ENCODE data around the gene ARHGAP1. TPM values are rescaled to one million over a fixed set of nuclear protein-coding genes. Genes with fewer than 3 reads are reported as not detected.

Gene ARHGAP1
- total RNA-seq, 1 donor from 2014 or later, result 31.9 TPM

- H3K9me3 Mint-ChIP-seq, result no peaks in the 10 kb centered on the region
- no peak for TF ChIP-seq CTCF (conservative IDR thresholded peaks at IDR 0.05)
- no peaks in the 10 kb centered on the region for H3K4me1 Mint-ChIP-seq
- peaks cover 3% of the 10 kb centered on the region for H3K36me3 Mint-ChIP-seq (ENCODE audit: low read depth)
- H3K27ac Mint-ChIP-seq (ENCODE audit: unreplicated experiment), result peak overlapping the region; percentile 28
- no peak for DNase-seq (ENCODE audit: low read depth, low spot score)
- no peak overlapping the region for H3K4me3 Mint-ChIP-seq
- no peaks in the 10 kb centered on the region for H3K27me3 Mint-ChIP-seq (ENCODE audit: low read depth)
Observed at GRCh38 chr11:46667043-46667481, 33.4 kb downstream of the ARHGAP1 start.

- H3K4me1 Mint-ChIP-seq, result no peaks in the 10 kb centered on the region
- peaks cover 3% of the 10 kb centered on the region for H3K36me3 Mint-ChIP-seq (ENCODE audit: low read depth)
- TF ChIP-seq CTCF (conservative IDR thresholded peaks at IDR 0.05), result no peak
- no peak for DNase-seq (ENCODE audit: low read depth, low spot score)
- no peaks in the 10 kb centered on the region for H3K9me3 Mint-ChIP-seq
- H3K4me3 Mint-ChIP-seq, result no peak overlapping the region
- H3K27ac Mint-ChIP-seq (ENCODE audit: unreplicated experiment), result no peak overlapping the region
- no peaks in the 10 kb centered on the region for H3K27me3 Mint-ChIP-seq (ENCODE audit: low read depth)
Observed at GRCh38 chr11:46666516-46666915, 33.9 kb downstream of the ARHGAP1 start.

- TF ChIP-seq CTCF (conservative IDR thresholded peaks at IDR 0.05), result no peak
- Mint-ChIP-seq H3K27ac (ENCODE audit: unreplicated experiment) (no peak overlapping the region), H3K4me1 (no peaks in the 10 kb centered on the region), H3K4me3 (no peak overlapping the region), H3K27me3 (ENCODE audit: low read depth) (no peaks in the 10 kb centered on the region), H3K9me3 (no peaks in the 10 kb centered on the region), H3K36me3 (ENCODE audit: low read depth) (peaks cover 3% of the 10 kb centered on the region)
- DNase-seq (ENCODE audit: low read depth, low spot score), result no peak
Observed at GRCh38 chr11:46665356-46665755, 35.1 kb downstream of the ARHGAP1 start.

- Mint-ChIP-seq H3K4me1 (no peaks in the 10 kb centered on the region), H3K27me3 (ENCODE audit: low read depth) (no peaks in the 10 kb centered on the region), H3K4me3 (no peak overlapping the region), H3K27ac (ENCODE audit: unreplicated experiment) (no peak overlapping the region), H3K36me3 (ENCODE audit: low read depth) (peaks cover 3% of the 10 kb centered on the region), H3K9me3 (no peaks in the 10 kb centered on the region)
- no peak for TF ChIP-seq CTCF (conservative IDR thresholded peaks at IDR 0.05)
- no peak for DNase-seq (ENCODE audit: low read depth, low spot score)
Observed at GRCh38 chr11:46664612-46665011, 35.8 kb downstream of the ARHGAP1 start.

- H3K9me3 Mint-ChIP-seq, result no peaks in the 10 kb centered on the region
- no peak for DNase-seq (ENCODE audit: low read depth, low spot score)
- H3K27me3 Mint-ChIP-seq (ENCODE audit: low read depth), result no peaks in the 10 kb centered on the region
- no peak for TF ChIP-seq CTCF (conservative IDR thresholded peaks at IDR 0.05)
- H3K27ac Mint-ChIP-seq (ENCODE audit: unreplicated experiment), result peak overlapping the region; percentile 75
- no peaks in the 10 kb centered on the region for H3K36me3 Mint-ChIP-seq (ENCODE audit: low read depth)
- no peak overlapping the region for H3K4me3 Mint-ChIP-seq
- H3K4me1 Mint-ChIP-seq, result no peaks in the 10 kb centered on the region
Observed at GRCh38 chr11:46663277-46663940, 37.0 kb downstream of the ARHGAP1 start.

Measured in neural crest cell (in vitro differentiated cells).